PC-3 (cell line): ENCODE results near the gene PRR14. TPM values are rescaled to one million over a fixed set of nuclear protein-coding genes. Genes with fewer than 3 reads are reported as not detected.
A peak's percentile ranks its signal among the peaks of the same experiment; 100 is the strongest.
"Not testable (repeated sequence)": the region's sequence is repeated elsewhere in the genome, so short reads cannot be mapped to it uniquely, and the experiment has no call there.

Source experiments
- ATAC-seq: fragments of 200-7000 bp; cut with Tn5 transposase; 2 replicates; pipeline ENCODE4 v1.9.1; 2020; ENCODE audit warnings: mild to moderate bottlenecking, moderate library complexity
- BruUV-seq: library from RNA; stranded (reverse); fragments of 400-500 nt; replicated peaks from 2 replicates; lab custom pipeline; 2021; lab: Mats Ljungman, UMichigan
- CTCF ChIA-PET: fragments of 300-600 bp; sonication (Branson Sonifier 250); formaldehyde crosslinking; loops from one replicate; lab custom pipeline; 2022; ENCODE audit warnings: antibody characterized with exemption; lab: Charles Lee
- POLR2A ChIA-PET: fragments of 300-600 bp; sonication (Branson Sonifier 250); formaldehyde crosslinking; loops from one replicate; lab custom pipeline; 2022; ENCODE audit warnings: antibody characterized with exemption; ENCODE audit not compliant: unreplicated experiment; lab: Charles Lee
- DNase-seq: peaks from one replicate; pipeline ENCODE4 v3.0.0-alpha.2; 2015
- H2AFZ ChIP-seq: fragments of 300-600 bp; sonication (generic); 2 replicates; pipeline ENCODE4 v1.6.0; 2016; ENCODE audit warnings: antibody characterized with exemption, low read length
- H3F3A ChIP-seq: fragments of 300-600 bp; sonication (generic); one replicate; pipeline ENCODE4 v1.6.0; 2017; ENCODE audit warnings: antibody characterized with exemption, low read length, control low read depth, mild to moderate bottlenecking; ENCODE audit not compliant: unreplicated experiment
- H3K27ac ChIP-seq: fragments of 300-600 bp; sonication (generic); 2 replicates; pipeline ENCODE4 v1.5.1; 2016; ENCODE audit warnings: mild to moderate bottlenecking, low read length
- H3K27me3 ChIP-seq: fragments of 300-600 bp; sonication (generic); 2 replicates; pipeline ENCODE4 v1.6.1; 2016; ENCODE audit warnings: low read length, mixed read lengths
- H3K36me3 ChIP-seq: fragments of 300-600 bp; sonication (generic); 2 replicates; pipeline ENCODE4 v1.6.1; 2016; ENCODE audit warnings: low read depth, mixed run types, low read length, mixed read lengths
- H3K4me1 ChIP-seq: fragments of 300-600 bp; sonication (generic); 2 replicates; pipeline ENCODE4 v1.5.1; 2016; ENCODE audit warnings: low read length; ENCODE audit not compliant: insufficient read depth
- H3K4me2 ChIP-seq: fragments of 300-600 bp; sonication (generic); 2 replicates; pipeline ENCODE4 v1.6.0; 2016; ENCODE audit warnings: low read length
- H3K4me3 ChIP-seq: fragments of 300-600 bp; sonication (generic); 2 replicates; pipeline ENCODE4 v1.5.1; 2016; ENCODE audit warnings: mild to moderate bottlenecking, low read length, mixed read lengths
- H3K79me2 ChIP-seq: fragments of 300-600 bp; sonication (generic); 2 replicates; pipeline ENCODE4 v1.6.1; 2017; ENCODE audit warnings: low read length, mixed read lengths
- H3K9ac ChIP-seq: fragments of 300-600 bp; sonication (generic); 2 replicates; pipeline ENCODE4 v1.6.0; 2016; ENCODE audit warnings: mild to moderate bottlenecking, low read length
- H3K9me2 ChIP-seq: fragments of 300-600 bp; sonication (generic); replicated peaks from 2 replicates; pipeline ENCODE4 v1.6.1; 2016; ENCODE audit warnings: mixed run types, low read length, mixed read lengths
- H3K9me3 ChIP-seq: fragments of 300-600 bp; sonication (generic); 2 replicates; pipeline ENCODE4 v1.6.1; 2016; ENCODE audit warnings: low read length, mixed read lengths
- H4K20me1 ChIP-seq: fragments of 300-600 bp; sonication (generic); 2 replicates; pipeline ENCODE4 v1.6.1; 2016; ENCODE audit warnings: low read length, mixed read lengths
- CTCF ChIP-seq: fragments of 300-600 bp; sonication (generic); conservative IDR thresholded peaks from 2 replicates; pipeline ENCODE4 v1.5.1; 2017; ENCODE audit warnings: antibody characterized with exemption, low read depth, mild to moderate bottlenecking, low read length
- EZH2 ChIP-seq: fragments of 300-600 bp; sonication (generic); IDR thresholded peaks from one replicate; pipeline ENCODE4 v1.6.1; 2017; ENCODE audit warnings: antibody characterized with exemption, mild to moderate bottlenecking, low read length; ENCODE audit not compliant: unreplicated experiment
- EZH2phosphoT487 ChIP-seq: fragments of 300-600 bp; sonication (generic); IDR thresholded peaks from 2 replicates; pipeline ENCODE4 v1.6.1; 2018; ENCODE audit warnings: mild to moderate bottlenecking, antibody characterized with exemption, low read length, borderline replicate concordance
- intact Hi-C: fragments of 100-400 bp; cut with micrococcal nuclease; formaldehyde crosslinking; loops from 2 replicates; pipeline ENCODE4 v1.9.0; 2023
- total RNA-seq: library from RNA; depleted of rRNA; stranded (reverse); fragments of >200 nt; gene quantifications from 2 replicates; pipeline ENCODE4 v1.2.3, GENCODE V29; 2014

PRR14 gene
- total RNA-seq, 1 experiment from 2014 or later, result 9.6 TPM

- no peak for TF ChIP-seq EZH2phosphoT487
- no peak for TF ChIP-seq EZH2
- TF ChIP-seq CTCF, result no peak
- DNase-seq, result no peak
- H3K4me1 ChIP-seq, result peaks cover 9% of the 10 kb centered on the region
- H3K9me2 ChIP-seq, result no peaks in the 10 kb centered on the region
- no peak overlapping the region for H3K4me3 ChIP-seq
- no peak overlapping the region for H2AFZ ChIP-seq
- peaks cover under 1% of the 10 kb centered on the region; the same call in 1 of the 2 replicates for H3K36me3 ChIP-seq
- H3F3A ChIP-seq, result no peaks in the 10 kb centered on the region
- no peak overlapping the region for H3K4me2 ChIP-seq
- CTCF ChIA-PET, result interaction anchor here (0.8 kb wide), 1 partner anchor 21 kb away, joined by 3 read pairs; no protein-coding TSS in a partner anchor
- H3K9ac ChIP-seq, result no peak overlapping the region
- intact Hi-C loops, result no loop called here
- ATAC-seq, result no peak
- POLR2A ChIA-PET, result no interaction called here
- no TSS peak for BruUV-seq
- H3K27ac ChIP-seq, result no peak overlapping the region
- peaks cover 16% of the 10 kb centered on the region for H3K79me2 ChIP-seq
- no peaks in the 10 kb centered on the region for H3K9me3 ChIP-seq
- no peaks in the 10 kb centered on the region for H3K27me3 ChIP-seq
- H4K20me1 ChIP-seq, result 0 out of 2 replicates have a peak, but pooled peaks cover 5% of the 10 kb centered on the region
Observed at GRCh38 chr16:30694926-30695693, 44.4 kb downstream of the PRR14 start.

- POLR2A ChIA-PET, H2AFZ ChIP-seq, H3K9me2 ChIP-seq, H3K4me3 ChIP-seq, intact Hi-C loops, ATAC-seq, H3K27ac ChIP-seq, H3K27me3 ChIP-seq, CTCF ChIA-PET, H3K9me3 ChIP-seq, H3K9ac ChIP-seq, H4K20me1 ChIP-seq, BruUV-seq, DNase-seq, H3F3A ChIP-seq, H3K4me2 ChIP-seq: not testable (repeated sequence)
- Histone ChIP-seq H3K36me3 (peaks cover 14% of the 10 kb centered on the region), H3K4me1 (peaks cover 18% of the 10 kb centered on the region), H3K79me2 (peaks cover 32% of the 10 kb centered on the region)
Observed at GRCh38 chr16:30696646-30697045, 45.9 kb downstream of the PRR14 start.

DNA sequence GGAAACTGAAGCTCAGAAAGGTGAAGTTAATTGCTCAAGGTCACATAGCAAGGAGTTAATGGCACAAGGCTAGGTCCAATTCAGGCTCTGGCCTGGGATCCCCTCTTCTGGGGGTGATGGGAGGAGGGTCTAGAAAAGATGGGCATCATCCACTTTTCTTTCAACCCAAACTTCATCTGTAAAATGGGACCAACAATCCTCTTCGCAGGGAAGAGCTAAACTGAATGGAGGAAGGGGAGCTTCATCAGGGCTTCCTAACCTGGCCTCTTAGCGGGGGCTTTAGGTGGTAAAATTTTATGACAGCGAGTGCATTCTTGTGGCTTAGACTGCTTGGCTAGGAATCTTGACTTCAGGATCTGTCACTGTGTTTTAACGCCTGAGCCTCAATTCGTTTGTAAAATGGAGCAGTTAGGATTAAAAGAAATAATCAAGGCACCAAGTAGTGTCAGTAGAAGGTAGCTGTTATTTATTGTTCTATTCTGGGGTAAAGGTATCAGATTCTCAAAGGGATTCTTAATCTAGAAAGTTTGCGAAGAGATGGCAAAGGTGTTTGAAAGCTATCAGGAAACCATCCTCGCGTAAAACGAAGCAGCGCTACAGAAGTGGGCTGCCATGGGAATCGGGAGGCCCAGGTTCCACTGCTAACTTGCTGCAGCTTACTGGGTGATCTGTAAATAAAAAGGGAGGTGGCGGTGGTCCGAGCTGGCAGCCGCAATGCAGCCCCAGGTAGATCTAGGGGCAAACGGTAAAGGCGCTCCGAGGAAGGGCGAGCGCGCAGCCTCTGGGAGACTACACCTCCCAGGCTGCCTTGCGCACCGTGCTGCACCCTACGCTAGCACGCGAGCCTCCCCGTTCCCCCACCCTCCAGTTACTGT, 46.7 kb downstream of the PRR14 start:
- Histone ChIP-seq H3K4me2 (peak overlapping the region; percentile 97), H3K4me1 (peaks cover 18% of the 10 kb centered on the region), H3K27me3 (no peaks in the 10 kb centered on the region), H3F3A (no peaks in the 10 kb centered on the region), H3K27ac (peak overlapping the region; percentile 99), H3K9me3 (no peaks in the 10 kb centered on the region), H3K9me2 (no peaks in the 10 kb centered on the region), H3K79me2 (peaks cover 37% of the 10 kb centered on the region), H3K4me3 (peak overlapping the region; percentile 82), H4K20me1 (0 out of 2 replicates have a peak, but pooled peaks cover 7% of the 10 kb centered on the region), H3K9ac (peak overlapping the region; percentile 100), H3K36me3 (peaks cover 14% of the 10 kb centered on the region), H2AFZ (peak overlapping the region; percentile 94)
- BruUV-seq, result TSS peak; percentile 51
- intact Hi-C loops, result loop anchor here (1.0 kb wide), 2 partner anchors 39 to 43 kb away; partner anchors contain the start of gene FBRS
- ATAC-seq (peak; percentile 87), DNase-seq (peak; percentile 4)
- CTCF ChIA-PET, result interaction anchor here (0.6 kb wide), 1 partner anchor 204 kb away, joined by 11 read pairs; no protein-coding TSS in a partner anchor
- TF ChIP-seq EZH2phosphoT487 (no peak), EZH2 (no peak), CTCF (no peak)
- POLR2A ChIA-PET, result interaction anchor here (0.5 kb wide), 1 partner anchor 362 kb away, joined by 3 read pairs; no protein-coding TSS in a partner anchor
